ENCODE results near the gene RPTN. TPM values are rescaled to one million over a fixed set of nuclear protein-coding genes. Genes with fewer than 3 reads are reported as not detected.

The RPTN gene
- total and polyA plus RNA-seq, 9 donors: not detected

GRCh38 chr1:152186556-152187285, 27.7 kb upstream of the RPTN start:
- intact Hi-C loops (cut with DNase I): loop anchor here in 2 of 4 donors (5.0 to 10.0 kb wide), 2 partner anchors 129 to 132 kb away; no protein-coding TSS in a partner anchor
- H3K4me1 ChIP-seq (ENCODE audit: insufficient read depth): peaks cover 1% of the 10 kb centered on the region
- no peak overlapping the region for H3K27ac ChIP-seq
- no peak for TF ChIP-seq EP300 (IDR thresholded peaks at IDR 0.05)
- TF ChIP-seq, protein P1, sequence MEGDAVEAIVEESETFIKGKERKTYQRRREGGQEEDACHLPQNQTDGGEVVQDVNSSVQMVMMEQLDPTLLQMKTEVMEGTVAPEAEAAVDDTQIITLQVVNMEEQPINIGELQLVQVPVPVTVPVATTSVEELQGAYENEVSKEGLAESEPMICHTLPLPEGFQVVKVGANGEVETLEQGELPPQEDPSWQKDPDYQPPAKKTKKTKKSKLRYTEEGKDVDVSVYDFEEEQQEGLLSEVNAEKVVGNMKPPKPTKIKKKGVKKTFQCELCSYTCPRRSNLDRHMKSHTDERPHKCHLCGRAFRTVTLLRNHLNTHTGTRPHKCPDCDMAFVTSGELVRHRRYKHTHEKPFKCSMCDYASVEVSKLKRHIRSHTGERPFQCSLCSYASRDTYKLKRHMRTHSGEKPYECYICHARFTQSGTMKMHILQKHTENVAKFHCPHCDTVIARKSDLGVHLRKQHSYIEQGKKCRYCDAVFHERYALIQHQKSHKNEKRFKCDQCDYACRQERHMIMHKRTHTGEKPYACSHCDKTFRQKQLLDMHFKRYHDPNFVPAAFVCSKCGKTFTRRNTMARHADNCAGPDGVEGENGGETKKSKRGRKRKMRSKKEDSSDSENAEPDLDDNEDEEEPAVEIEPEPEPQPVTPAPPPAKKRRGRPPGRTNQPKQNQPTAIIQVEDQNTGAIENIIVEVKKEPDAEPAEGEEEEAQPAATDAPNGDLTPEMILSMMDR (IDR thresholded peaks at IDR 0.05): no peak
- TF ChIP-seq POLR2A (IDR thresholded peaks at IDR 0.05): no peak
- H3K9me3 ChIP-seq: no peaks in the 10 kb centered on the region
- no peaks in the 10 kb centered on the region for H3K27me3 ChIP-seq
- no peaks in the 10 kb centered on the region for H3K36me3 ChIP-seq
- no peak overlapping the region for H3K4me3 ChIP-seq
- WGBS, 3 donors: 79 to 83% (median 81%) methylated on average over 5 of the region's 5 CpGs
- DNase-seq: no peak

- TF ChIP-seq, protein P1 (IDR thresholded peaks at IDR 0.05): peak in 2 of 3 donors; percentile 23 to 60
- TF ChIP-seq POLR2A (IDR thresholded peaks at IDR 0.05) (no peak), EP300 (IDR thresholded peaks at IDR 0.05) (no peak)
These were observed 26.7 kb upstream of the RPTN start for GRCh38 chr1:152185544-152186391.

GRCh38 chr1:152182944-152183361, 23.9 kb upstream of the RPTN start:
- intact Hi-C loops (cut with DNase I): loop anchor here in 1 of 4 donors (10.0 kb wide), 1 partner anchor 128 kb away; no protein-coding TSS in a partner anchor
- Histone ChIP-seq H3K4me3 (no peak overlapping the region), H3K27me3 (no peaks in the 10 kb centered on the region), H3K4me1 (ENCODE audit: insufficient read depth) (no peaks in the 10 kb centered on the region), H3K36me3 (no peaks in the 10 kb centered on the region), H3K9me3 (no peaks in the 10 kb centered on the region), H3K27ac (no peak overlapping the region)
- WGBS, 3 donors: 63 to 68% (median 65%) methylated on average over 2 of the region's 2 CpGs
- TF ChIP-seq, protein P1 (IDR thresholded peaks at IDR 0.05): no peak
- DNase-seq: no peak

More at GRCh38 chr1:152185544-152186391, 26.7 kb upstream of the RPTN start:
- whole genome bisulfite sequencing, 3 donors: 26 to 37% (median 34%) methylated on average over 8 of the region's 8 CpGs
- Histone ChIP-seq H3K9me3 (no peaks in the 10 kb centered on the region), H3K36me3 (no peaks in the 10 kb centered on the region), H3K4me1 (ENCODE audit: insufficient read depth) (peaks cover 1% of the 10 kb centered on the region), H3K27ac (no peak overlapping the region), H3K27me3 (no peaks in the 10 kb centered on the region), H3K4me3 (no peak overlapping the region)
- intact Hi-C loops (cut with DNase I): loop anchor here in 2 of 4 donors (5.0 to 10.0 kb wide), 2 partner anchors 128 to 131 kb away; no protein-coding TSS in a partner anchor
- peak in 1 of 5 donors; percentile 20 for DNase-seq

DNA sequence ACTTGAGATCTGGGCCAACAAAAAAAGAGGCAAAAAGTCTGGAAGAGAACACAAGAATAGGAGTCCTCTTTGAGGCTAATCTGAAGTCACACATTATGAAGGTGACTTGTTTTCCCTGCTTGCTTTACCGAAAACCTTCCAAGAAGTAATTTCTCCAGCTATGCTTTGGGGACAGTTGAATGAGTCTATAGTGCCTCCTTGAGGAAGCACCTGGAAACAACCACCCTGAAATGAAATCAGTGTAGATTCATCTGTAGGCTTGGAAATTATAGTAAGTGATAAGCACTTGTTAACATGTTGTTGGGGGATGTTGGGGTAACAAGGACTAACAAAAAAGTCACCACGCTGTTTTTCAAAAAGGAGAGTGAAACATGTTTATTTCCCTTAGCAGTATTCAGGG, 23.4 kb upstream of the RPTN start:
- Histone ChIP-seq H3K27me3 (no peaks in the 10 kb centered on the region), H3K9me3 (no peaks in the 10 kb centered on the region), H3K4me3 (no peak overlapping the region), H3K27ac (no peak overlapping the region), H3K36me3 (no peaks in the 10 kb centered on the region), H3K4me1 (ENCODE audit: insufficient read depth) (no peaks in the 10 kb centered on the region)
- TF ChIP-seq EP300 (IDR thresholded peaks at IDR 0.05) (no peak), POLR2A (IDR thresholded peaks at IDR 0.05) (no peak)
- TF ChIP-seq, protein P1 (IDR thresholded peaks at IDR 0.05): no peak
- DNase-seq: no peak
- intact Hi-C loops (cut with DNase I): loop anchor here in 1 of 4 donors (10.0 kb wide), 1 partner anchor 128 kb away; no protein-coding TSS in a partner anchor
- 58 to 77% (median 75%) methylated on average over 2 of the region's 2 CpGs for WGBS, 3 donors

All from ovary (tissue), 9 donors.